Rectal smooth muscle tissue (tissue), 1 donor: Measurements from ENCODE around the gene CTAGE8.
"Not testable (repeated sequence)": the region's sequence is repeated elsewhere in the genome, so short reads cannot be mapped to it uniquely, and the experiment has no call there.

Source experiments
- H3K27ac ChIP-seq: one replicate; pipeline ENCODE4 v1.7.0; 2013; ENCODE audit warnings: low read depth, low read length, inconsistent platforms
- H3K27me3 ChIP-seq: one replicate; pipeline ENCODE4 v1.7.0; 2013; ENCODE audit warnings: low read length; ENCODE audit not compliant: control insufficient read depth, insufficient read depth
- H3K36me3 ChIP-seq: one replicate; pipeline ENCODE4 v1.7.0; 2013; ENCODE audit warnings: low read length; ENCODE audit not compliant: control insufficient read depth, insufficient read depth
- H3K4me1 ChIP-seq: one replicate; pipeline ENCODE4 v1.7.0; 2013; ENCODE audit warnings: low read length; ENCODE audit not compliant: control insufficient read depth, insufficient read depth
- H3K4me3 ChIP-seq: one replicate; pipeline ENCODE4 v1.7.0; 2013; ENCODE audit warnings: low read length
- H3K9ac ChIP-seq: one replicate; pipeline ENCODE4 v1.7.0; 2013; ENCODE audit warnings: low read length

CTAGE8 gene

DNA sequence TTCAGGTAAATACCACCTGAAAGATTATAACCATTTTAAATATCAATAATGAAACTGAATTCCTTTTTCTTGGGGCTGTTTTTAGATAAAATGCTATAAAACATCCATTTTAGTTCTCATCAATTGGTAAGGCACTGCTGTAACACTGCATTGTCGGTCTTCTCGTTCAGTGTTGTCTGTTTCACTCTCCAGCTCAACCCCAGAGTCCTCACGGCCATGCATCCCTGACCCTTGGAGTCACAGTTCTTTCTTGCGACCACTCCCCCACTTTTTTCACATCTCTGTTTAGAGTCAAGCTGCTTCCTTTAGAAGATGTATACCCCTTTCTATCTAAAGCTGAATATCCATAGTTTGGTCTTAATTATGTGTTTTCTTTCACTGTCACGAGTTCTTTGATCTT is 22.1 kb downstream of the CTAGE8 start:
- H3K27me3 ChIP-seq, H3K4me3 ChIP-seq, H3K27ac ChIP-seq, H3K36me3 ChIP-seq, H3K9ac ChIP-seq, H3K4me1 ChIP-seq: not testable (repeated sequence)

DNA sequence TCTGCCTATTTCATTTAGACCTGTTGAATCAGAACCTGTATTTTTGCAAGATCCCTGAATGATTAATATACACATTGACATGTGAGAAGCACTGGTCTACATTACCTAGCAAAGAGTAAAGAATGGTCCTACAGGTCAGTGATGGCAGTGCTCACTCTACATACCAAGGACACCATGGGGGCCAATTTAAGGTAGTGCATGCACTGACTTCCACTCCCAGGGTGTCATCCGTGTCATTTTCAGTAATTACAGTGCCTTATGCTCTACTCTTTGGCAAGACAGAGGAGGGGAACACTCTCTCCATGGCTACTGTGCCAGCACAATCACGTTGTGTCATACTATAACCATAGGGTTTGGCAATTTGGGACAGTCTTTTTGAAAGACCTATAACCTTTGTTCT is 23.7 kb downstream of the CTAGE8 start:
- H3K27ac ChIP-seq, H3K4me1 ChIP-seq, H3K4me3 ChIP-seq, H3K36me3 ChIP-seq, H3K9ac ChIP-seq, H3K27me3 ChIP-seq: not testable (repeated sequence)

- H3K27ac ChIP-seq, H3K4me3 ChIP-seq, H3K9ac ChIP-seq, H3K27me3 ChIP-seq, H3K36me3 ChIP-seq, H3K4me1 ChIP-seq: not testable (repeated sequence)
Observed at GRCh38 chr7:144239365-144239764, 29.7 kb downstream of the CTAGE8 start, which contains the start of gene OR2A42. Gene OR2A42, minus strand, starts transcription at chr7:144239605. Its CDS starts 6,762 bp downstream, at chr7:144232843.

DNA sequence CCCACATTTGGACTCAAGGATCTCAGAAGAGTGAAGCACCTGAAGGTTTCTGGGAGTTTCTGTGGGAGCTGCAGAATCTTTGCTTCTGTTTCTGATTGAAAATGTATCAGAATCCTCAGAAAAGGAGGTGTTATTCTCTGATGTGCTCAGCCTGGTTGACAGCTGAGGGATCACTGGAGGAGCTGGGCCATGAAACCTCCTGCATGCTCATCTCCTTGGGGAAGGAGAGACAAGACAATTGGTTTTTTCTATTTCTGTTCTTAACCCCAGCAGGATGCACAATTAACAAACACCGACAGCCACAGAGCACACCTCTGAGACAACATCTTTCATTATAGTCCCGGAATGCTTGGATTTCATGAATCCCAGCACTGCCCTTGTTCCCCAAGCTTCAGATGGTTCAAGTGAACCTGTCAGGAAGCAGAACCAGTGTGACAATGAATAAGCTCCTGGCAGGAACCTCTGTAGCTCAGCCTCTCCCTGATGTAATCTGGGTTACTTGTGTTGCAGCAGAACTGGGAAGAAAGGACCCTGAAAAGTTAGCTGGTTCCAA is 30.5 kb downstream of the CTAGE8 start:
- not testable (repeated sequence) for H3K27me3 ChIP-seq, H3K27ac ChIP-seq, H3K4me1 ChIP-seq, H3K36me3 ChIP-seq, H3K4me3 ChIP-seq, H3K9ac ChIP-seq

GRCh38 chr7:144233039-144233438 is 36.0 kb downstream of the CTAGE8 start:
- not testable (repeated sequence) for H3K27ac ChIP-seq, H3K27me3 ChIP-seq, H3K4me3 ChIP-seq, H3K4me1 ChIP-seq, H3K9ac ChIP-seq, H3K36me3 ChIP-seq

- not testable (repeated sequence) for H3K27ac ChIP-seq, H3K9ac ChIP-seq, H3K36me3 ChIP-seq, H3K4me1 ChIP-seq, H3K4me3 ChIP-seq, H3K27me3 ChIP-seq
Observed at GRCh38 chr7:144231027-144231426, 38.1 kb downstream of the CTAGE8 start.

- not testable (repeated sequence) for H3K36me3 ChIP-seq, H3K9ac ChIP-seq, H3K4me3 ChIP-seq, H3K27me3 ChIP-seq, H3K4me1 ChIP-seq, H3K27ac ChIP-seq
Observed at GRCh38 chr7:144228810-144229209, 40.3 kb downstream of the CTAGE8 start.

- H3K27me3 ChIP-seq, H3K27ac ChIP-seq, H3K36me3 ChIP-seq: not testable (repeated sequence)
Observed at GRCh38 chr7:144226866-144227265, 42.2 kb downstream of the CTAGE8 start.

DNA sequence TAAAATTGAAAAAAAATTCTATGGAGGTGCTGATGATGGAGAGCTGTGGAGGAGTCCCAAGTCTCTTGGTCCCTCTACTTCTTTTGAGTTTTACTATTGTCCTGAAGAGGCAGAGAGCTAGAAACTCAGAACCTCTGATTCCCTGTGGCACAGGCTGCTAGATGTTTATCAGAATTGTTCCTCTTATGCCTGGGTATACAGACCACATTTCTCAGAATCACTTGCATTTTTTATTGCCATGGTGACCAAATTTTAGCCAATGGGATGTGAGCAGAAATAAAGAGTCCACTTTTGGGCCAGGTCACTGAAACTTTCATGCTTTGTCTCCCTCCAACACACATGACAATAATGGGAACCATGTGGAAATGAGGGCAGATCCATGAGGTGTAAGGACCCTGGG is 45.4 kb downstream of the CTAGE8 start:
- not testable (repeated sequence) for H3K27me3 ChIP-seq, H3K4me1 ChIP-seq, H3K4me3 ChIP-seq, H3K27ac ChIP-seq, H3K9ac ChIP-seq, H3K36me3 ChIP-seq

More at GRCh38 chr7:144226866-144227265, 42.2 kb downstream of the CTAGE8 start:
- not testable (repeated sequence) for H3K4me1 ChIP-seq, H3K4me3 ChIP-seq, H3K9ac ChIP-seq

- not testable (repeated sequence) for H3K27ac ChIP-seq, H3K4me1 ChIP-seq, H3K27me3 ChIP-seq, H3K4me3 ChIP-seq, H3K36me3 ChIP-seq, H3K9ac ChIP-seq
Observed at GRCh38 chr7:144220531-144220930, 48.6 kb downstream of the CTAGE8 start.

GRCh38 chr7:144219149-144219548 is 49.9 kb downstream of the CTAGE8 start:
- H3K27ac ChIP-seq, H3K4me3 ChIP-seq, H3K4me1 ChIP-seq, H3K9ac ChIP-seq, H3K36me3 ChIP-seq, H3K27me3 ChIP-seq: not testable (repeated sequence)

DNA sequence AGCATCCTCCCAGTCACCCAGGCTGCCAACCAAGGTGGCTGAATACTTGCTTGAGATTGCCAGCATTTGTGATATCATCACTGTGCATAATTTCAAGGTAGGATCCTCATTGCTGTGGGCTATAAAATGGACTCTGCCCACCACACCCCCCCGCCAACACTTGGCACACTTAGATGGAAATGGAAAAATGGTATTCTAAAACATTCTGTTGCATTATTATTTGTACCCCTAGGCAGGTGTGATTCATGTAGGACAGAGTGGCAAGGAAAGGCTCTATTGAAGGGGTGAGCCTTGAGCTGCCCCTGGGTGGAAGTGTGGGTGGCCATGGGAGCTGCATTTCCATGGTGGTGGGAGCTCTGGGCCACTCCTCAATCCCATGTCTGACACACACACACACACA is 50.5 kb downstream of the CTAGE8 start:
- H3K36me3 ChIP-seq, H3K27me3 ChIP-seq, H3K4me3 ChIP-seq, H3K9ac ChIP-seq, H3K27ac ChIP-seq, H3K4me1 ChIP-seq: not testable (repeated sequence)

- H3K4me3 ChIP-seq, H3K4me1 ChIP-seq, H3K9ac ChIP-seq, H3K27ac ChIP-seq, H3K36me3 ChIP-seq, H3K27me3 ChIP-seq: not testable (repeated sequence)
Observed at GRCh38 chr7:144217200-144217599, 51.9 kb downstream of the CTAGE8 start.
